NCI-H82 treated with DMSO at 0.1 percent for 48 hours (cell line): Measurements from ENCODE around the gene HDAC7.

ENCODE experiments used
- DNase-seq: peaks from one replicate; lab custom pipeline; 2025; ENCODE audit not compliant: unreplicated experiment; lab: John Stamatoyannopoulos, UW

The HDAC7 gene

GRCh38 chr12:47767216-47767724, 52.4 kb downstream of the HDAC7 start:
- peak; percentile 20 for DNase-seq

DNA sequence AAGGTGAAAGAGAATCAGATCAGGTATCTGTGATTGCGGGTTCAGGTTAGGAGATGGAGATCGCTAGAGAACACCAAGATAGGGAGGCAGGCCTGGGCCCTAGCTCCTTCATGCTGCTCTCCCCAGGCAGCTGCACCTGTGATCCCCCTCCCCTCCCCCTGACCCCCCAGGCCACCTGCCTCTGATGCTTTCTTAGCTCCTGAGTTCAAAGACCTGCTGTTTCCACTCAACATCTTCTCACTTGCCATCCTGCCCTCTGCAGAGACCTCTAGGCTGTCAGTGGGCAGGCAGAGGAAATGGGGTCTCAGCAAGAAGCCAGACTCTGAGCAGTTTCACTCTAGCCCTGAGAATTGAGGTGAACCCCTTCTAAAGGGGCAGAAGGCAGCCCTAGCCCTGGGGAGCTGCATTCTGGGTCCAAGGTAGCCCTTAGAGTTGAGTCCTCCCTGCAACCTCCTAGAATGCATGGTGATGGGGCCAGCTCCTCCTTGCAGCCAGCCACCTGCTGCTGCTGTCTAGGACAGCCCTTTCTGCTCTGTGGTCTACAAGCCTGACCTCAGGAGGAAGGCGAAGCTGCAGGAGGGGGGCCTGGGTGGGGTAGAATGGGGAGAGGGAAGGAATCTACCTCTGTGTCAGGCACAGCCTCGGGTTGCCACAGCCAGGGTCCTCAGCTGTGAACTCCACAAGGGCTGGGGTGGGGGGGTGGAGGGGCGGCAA, 53.0 kb downstream of the HDAC7 start:
- DNase-seq = no peak

DNA sequence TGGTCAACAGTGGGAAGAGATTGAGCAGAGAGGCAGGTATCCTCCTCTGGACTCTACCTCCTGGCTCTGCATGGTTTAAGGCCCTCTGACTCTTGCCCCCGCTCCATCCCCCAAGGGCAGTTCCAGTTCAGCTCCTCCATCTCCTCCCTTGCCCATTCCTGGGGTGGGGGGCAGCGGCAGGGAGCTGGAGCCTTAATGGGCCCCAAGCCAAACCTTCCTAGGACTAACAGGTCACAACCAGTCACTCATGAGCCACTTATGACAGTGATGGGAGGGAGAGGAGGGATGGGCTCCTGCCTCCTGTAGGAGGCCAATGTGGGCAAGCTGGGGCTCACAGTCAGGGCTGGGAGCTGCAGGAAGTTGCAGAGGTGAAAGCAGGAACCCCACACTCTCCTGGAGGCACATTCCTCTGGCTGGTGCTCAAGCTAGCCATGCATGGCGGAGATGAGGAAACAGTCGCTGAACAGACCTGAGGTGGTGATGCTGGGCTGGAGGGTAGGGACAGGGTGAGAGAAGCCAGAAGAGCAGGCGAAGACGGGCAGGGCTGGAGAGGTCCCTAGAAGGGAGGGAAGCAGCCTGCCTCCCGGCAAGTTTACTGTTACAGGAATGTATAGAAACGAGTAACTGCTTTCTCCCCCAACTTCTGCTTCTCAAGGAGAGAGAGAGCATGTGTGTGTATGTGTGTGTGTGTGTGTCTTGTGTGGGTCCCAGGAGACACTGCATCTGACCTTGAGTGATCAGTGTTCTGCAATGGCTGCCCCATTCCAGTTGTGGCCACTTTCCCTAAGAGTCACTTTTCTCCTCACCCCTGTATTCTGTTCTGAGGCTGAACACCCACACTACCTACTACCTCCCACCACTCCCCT, 56.0 kb downstream of the HDAC7 start:
- DNase-seq = no peak

DNA sequence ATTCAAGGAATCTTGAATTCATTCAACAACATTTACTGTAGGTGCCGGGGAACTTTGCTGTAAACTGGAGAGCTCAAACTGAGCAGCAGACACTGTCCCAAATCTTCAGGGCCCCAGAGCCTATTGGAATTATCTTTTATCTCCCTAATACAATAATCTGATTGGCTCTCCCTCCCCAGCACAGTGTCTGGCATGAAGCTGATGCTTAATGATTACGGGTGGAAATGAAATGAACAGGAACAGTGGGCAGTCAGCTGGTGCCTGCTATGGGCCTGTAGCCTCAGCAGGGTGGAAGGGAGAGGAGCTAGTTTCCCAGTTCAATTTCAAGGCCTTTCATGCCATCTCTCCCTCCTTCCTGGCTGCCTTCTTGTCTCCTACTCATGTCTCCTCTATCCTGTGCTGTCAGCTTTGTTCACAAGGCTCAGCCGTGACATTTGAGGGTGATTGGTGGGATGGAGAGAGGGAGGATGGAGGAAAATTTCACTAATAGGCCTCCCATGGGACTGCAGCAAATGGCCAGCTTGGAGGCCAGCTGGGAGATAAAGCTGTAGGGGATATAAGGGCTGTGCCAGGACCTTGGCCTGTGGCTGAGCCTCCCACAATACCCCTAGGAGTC, 56.7 kb downstream of the HDAC7 start:
- peak; percentile 44 for DNase-seq

GRCh38 chr12:47758834-47759690, 60.6 kb downstream of the HDAC7 start, which contains the start of gene RAPGEF3:
Gene RAPGEF3, minus strand, starts transcription at chr12:47758880. Its CDS starts 324 bp downstream, at chr12:47758556.
- DNase-seq = peak; percentile 26

GRCh38 chr12:47758584-47758833, 61.2 kb downstream of the HDAC7 start:
- no peak for DNase-seq

- no peak for DNase-seq
Measured at GRCh38 chr12:47757840-47758583, 61.7 kb downstream of the HDAC7 start.

- no peak for DNase-seq
Measured at GRCh38 chr12:47757364-47757839, 62.3 kb downstream of the HDAC7 start.

DNA sequence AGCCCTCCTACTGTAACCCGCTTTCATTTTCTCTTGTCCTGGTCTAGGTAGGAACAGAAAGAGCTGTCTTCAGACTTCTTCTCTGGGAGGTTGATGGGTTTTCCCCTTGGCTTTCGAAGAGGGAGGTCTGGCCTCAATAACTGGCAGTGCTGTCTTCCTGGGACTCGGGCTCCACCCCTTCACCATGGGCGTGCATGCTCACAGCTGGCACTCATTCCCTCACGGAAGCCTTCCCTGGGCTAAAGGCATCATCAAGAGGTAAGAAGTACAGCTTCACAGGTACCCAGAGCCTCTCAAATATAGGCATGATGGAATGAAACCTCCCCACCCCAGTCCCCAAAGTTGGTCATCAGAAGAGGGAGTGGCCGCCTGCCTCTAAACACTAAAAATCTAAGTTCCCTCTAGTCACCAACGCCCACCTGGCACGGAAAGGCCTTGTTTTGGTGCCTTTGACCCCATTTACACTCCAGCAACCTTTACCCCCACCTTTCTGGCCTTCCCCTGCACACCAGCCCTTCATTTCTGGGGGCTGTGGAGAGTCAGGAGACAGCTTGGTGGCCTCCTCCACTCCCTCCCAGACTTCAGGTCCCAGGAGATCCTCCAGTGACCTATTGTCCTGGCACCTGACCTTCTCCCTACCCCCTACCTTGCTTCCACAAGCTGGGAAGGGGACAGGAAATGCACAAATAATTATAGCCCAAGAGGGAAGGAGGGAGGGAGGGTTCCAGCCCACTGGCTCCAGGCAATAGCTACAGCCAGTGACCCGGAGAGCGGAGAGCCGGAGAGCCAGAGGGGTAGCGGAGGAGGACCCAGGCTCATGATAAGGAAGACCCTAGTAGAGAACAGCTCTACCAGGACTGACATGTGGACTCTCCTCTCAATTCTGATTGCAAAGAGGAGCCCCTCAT, 63.8 kb downstream of the HDAC7 start:
- DNase-seq = no peak

DNA sequence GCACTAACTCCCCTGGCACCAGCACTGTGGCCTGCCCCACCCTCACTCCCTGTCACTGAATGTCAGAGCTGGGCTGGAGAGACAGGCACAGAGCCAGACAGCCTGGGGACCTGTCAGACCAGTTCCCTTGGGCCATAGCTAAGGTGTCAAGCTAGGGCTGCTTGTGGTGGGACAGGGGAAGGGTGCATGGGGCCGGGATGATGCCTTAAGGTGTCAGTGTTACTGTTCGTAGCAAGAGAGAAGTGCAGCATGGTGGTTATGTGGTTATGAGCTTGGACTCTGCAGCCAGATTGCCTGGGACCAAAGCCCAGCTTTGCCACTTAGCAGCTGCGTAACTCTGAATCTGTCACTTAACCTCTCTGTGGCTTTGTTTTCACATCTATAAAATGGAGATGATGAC, 64.8 kb downstream of the HDAC7 start:
- DNase-seq = no peak

GRCh38 chr12:47754126-47754525, 65.6 kb downstream of the HDAC7 start:
- DNase-seq = no peak

- DNase-seq = no peak
Measured at GRCh38 chr12:47753021-47754001, 66.4 kb downstream of the HDAC7 start.

- DNase-seq = no peak
Measured at GRCh38 chr12:47752552-47752951, 67.2 kb downstream of the HDAC7 start.

- no peak for DNase-seq
Measured at GRCh38 chr12:47752121-47752520, 67.6 kb downstream of the HDAC7 start.

DNA sequence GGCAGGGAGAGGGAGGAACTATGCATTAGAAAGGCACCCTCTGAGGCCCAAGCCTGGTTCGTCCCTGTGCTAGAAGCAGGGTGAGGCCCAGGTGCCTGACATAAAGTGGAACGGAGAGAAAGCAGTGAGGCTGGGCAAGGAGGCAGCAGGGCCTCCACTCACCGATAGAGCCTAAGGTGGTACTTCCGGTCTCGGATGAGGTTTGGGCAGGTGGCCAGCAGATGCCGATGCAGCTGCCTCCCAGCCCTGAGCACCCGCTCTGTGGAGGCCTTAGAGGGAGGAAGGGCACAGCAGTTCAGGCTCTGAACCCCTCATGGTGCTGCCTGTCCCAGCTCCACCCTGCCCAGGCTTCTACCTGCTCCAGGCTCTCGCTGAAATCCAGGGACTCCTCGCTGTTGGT, 68.1 kb downstream of the HDAC7 start:
- no peak for DNase-seq

DNA sequence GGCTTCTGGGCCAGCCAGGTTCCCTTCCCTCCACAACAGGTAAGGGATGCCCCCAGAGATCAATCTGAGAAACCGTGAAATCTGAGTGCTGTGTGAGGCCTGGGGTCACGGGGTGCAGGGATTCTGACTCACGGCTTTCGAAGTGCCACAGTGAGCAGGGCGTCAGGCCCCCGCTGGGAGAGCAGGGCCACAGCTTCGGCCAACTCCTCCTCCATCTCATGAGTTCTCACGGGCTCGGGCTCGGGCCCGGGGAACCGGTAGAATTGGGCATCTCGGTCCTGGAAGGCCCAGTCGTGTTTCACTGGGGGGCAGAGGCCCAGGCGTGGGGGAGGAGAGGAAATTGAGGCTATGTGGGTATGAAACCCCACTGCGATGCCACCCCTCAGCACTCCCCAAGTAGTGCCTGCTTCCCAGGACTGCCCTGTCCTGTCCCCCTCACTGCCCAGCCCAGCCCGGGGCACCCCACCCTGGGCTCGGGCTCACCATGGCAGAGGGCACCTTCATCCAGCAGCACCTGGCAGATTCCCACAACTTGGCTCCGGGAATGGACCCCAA, 68.7 kb downstream of the HDAC7 start:
- no peak for DNase-seq

GRCh38 chr12:47750229-47750798, 69.4 kb downstream of the HDAC7 start:
- no peak for DNase-seq
